T-helper 1 cell (primary cell): Measurements from ENCODE around the gene SERAC1.
A peak's percentile ranks its signal among the peaks of the same experiment; 100 is the strongest.
"Not testable (repeated sequence)": the region's sequence is repeated elsewhere in the genome, so short reads cannot be mapped to it uniquely, and the experiment has no call there.

ENCODE experiments used
- DNase-seq, 5 donors: peaks; one replicate each; pipeline ENCODE4 v3.0.0-alpha.2; 2012 to 2020

The SERAC1 gene

GRCh38 chr6:158174024-158174423, 6.0 kb upstream of the SERAC1 start:
- no peak for DNase-seq

GRCh38 chr6:158172001-158172400, 3.9 kb upstream of the SERAC1 start:
- DNase-seq: no peak

GRCh38 chr6:158170656-158171081, 2.6 kb upstream of the SERAC1 start:
- no peak for DNase-seq

GRCh38 chr6:158169634-158170033, 1.6 kb upstream of the SERAC1 start:
- not testable (repeated sequence) for DNase-seq

- no peak for DNase-seq
Observed at GRCh38 chr6:158165919-158166416, 2.1 kb downstream of the SERAC1 start.

GRCh38 chr6:158164579-158165170, 3.4 kb downstream of the SERAC1 start:
- DNase-seq: peak in 1 of 5 donors; percentile 65

GRCh38 chr6:158161566-158162254, 6.4 kb downstream of the SERAC1 start:
- no peak for DNase-seq

- no peak for DNase-seq
Observed at GRCh38 chr6:158160932-158161539, 7.0 kb downstream of the SERAC1 start.

- DNase-seq: no peak
Observed at GRCh38 chr6:158158748-158159147, 9.3 kb downstream of the SERAC1 start.

- DNase-seq: no peak
Observed at GRCh38 chr6:158158123-158158522, 9.9 kb downstream of the SERAC1 start.

GRCh38 chr6:158157064-158157764, 10.8 kb downstream of the SERAC1 start:
- no peak for DNase-seq

- DNase-seq: no peak
Observed at GRCh38 chr6:158154816-158155215, 13.2 kb downstream of the SERAC1 start.

GRCh38 chr6:158153576-158153975, 14.5 kb downstream of the SERAC1 start:
- DNase-seq: no peak

- DNase-seq: no peak
Observed at GRCh38 chr6:158152659-158153058, 15.4 kb downstream of the SERAC1 start.

- DNase-seq: not testable (repeated sequence)
Observed at GRCh38 chr6:158152025-158152424, 16.0 kb downstream of the SERAC1 start.

- no peak for DNase-seq
Observed at GRCh38 chr6:158150701-158151100, 17.4 kb downstream of the SERAC1 start.

GRCh38 chr6:158149641-158150040, 18.4 kb downstream of the SERAC1 start:
- no peak for DNase-seq

GRCh38 chr6:158143700-158144099, 24.4 kb downstream of the SERAC1 start:
- DNase-seq: peak in 1 of 5 donors; percentile 19

- no peak for DNase-seq
Observed at GRCh38 chr6:158142789-158143188, 25.3 kb downstream of the SERAC1 start.

- DNase-seq: peak in 1 of 5 donors; percentile 20
Observed at GRCh38 chr6:158131926-158132325, 36.1 kb downstream of the SERAC1 start.

- DNase-seq: no peak
Observed at GRCh38 chr6:158125271-158125670, 42.8 kb downstream of the SERAC1 start.

- DNase-seq: no peak
Observed at GRCh38 chr6:158124288-158124687, 43.8 kb downstream of the SERAC1 start.

GRCh38 chr6:158122048-158122447, 46.0 kb downstream of the SERAC1 start:
- no peak for DNase-seq
